Measurements from ENCODE around the gene PAK1.
"Not testable (repeated sequence)": the region's sequence is repeated elsewhere in the genome, so short reads cannot be mapped to it uniquely, and the experiment has no call there.

The PAK1 gene

GRCh38 chr11:77316733-77317342 lies 157.1 kb downstream of the PAK1 start:
- peaks cover 7% of the 10 kb centered on the region for H3K36me3 ChIP-seq (ENCODE audit: insufficient read depth, low read length)
- no peak overlapping the region for H2AFZ ChIP-seq (ENCODE audit: low read depth, low read length)
- no peak overlapping the region for H3K4me3 ChIP-seq (ENCODE audit: low read length)
- no peaks in the 10 kb centered on the region for H3K4me1 ChIP-seq (ENCODE audit: insufficient read depth, low read length)
- no peaks in the 10 kb centered on the region for H3K9me3 ChIP-seq (ENCODE audit: low read length)
- H3K27me3 ChIP-seq (ENCODE audit: insufficient read depth, low read length): no peaks in the 10 kb centered on the region

DNA sequence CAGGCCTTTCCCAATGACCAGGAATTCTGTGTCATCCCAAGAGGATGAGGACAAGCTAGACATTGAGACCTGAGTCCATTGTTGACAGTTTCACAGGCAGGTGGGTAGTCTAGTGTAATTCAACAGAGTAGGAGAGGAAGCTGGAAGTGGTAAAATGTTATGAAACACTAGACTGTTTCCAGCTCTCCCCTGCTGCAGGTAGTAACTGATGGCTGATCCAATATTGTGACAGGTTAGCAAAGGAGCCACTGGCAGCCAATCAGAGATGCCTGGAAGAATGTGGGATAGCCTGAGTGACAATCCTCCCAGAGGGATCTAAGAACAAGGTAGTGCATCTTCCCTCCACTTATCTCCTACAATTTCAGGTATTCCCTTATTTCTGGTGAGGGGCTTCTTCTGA lies 161.8 kb downstream of the PAK1 start:
- Histone ChIP-seq H3K27me3 (ENCODE audit: insufficient read depth, low read length) (no peaks in the 10 kb centered on the region), H3K4me3 (ENCODE audit: low read length) (no peak overlapping the region), H3K9me3 (ENCODE audit: low read length) (no peaks in the 10 kb centered on the region), H3K4me1 (ENCODE audit: insufficient read depth, low read length) (no peaks in the 10 kb centered on the region), H2AFZ (ENCODE audit: low read depth, low read length) (no peak overlapping the region), H3K36me3 (ENCODE audit: insufficient read depth, low read length) (no peaks in the 10 kb centered on the region)

DNA sequence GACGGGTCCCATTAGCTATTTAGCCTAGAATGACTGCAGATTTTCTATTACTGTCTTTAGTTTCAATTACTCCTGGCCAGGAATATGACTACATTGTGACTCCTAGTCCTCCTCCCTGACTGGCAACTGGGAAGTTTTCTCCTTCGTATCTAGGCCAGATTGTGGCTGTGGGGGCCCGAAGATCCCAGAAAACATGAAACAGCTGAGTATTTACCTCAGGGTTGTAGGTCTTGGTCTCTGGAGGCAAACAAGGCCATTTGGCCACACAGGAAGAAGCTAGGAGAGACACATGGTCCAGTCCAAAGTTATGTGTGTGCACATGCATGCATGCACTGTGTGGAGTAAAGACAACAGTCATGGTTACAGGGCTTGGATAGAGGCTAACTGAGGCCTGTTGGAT lies 162.2 kb downstream of the PAK1 start:
- Histone ChIP-seq H3K4me3 (ENCODE audit: low read length) (no peak overlapping the region), H3K9me3 (ENCODE audit: low read length) (no peaks in the 10 kb centered on the region), H3K27me3 (ENCODE audit: insufficient read depth, low read length) (no peaks in the 10 kb centered on the region), H2AFZ (ENCODE audit: low read depth, low read length) (no peak overlapping the region), H3K4me1 (ENCODE audit: insufficient read depth, low read length) (no peaks in the 10 kb centered on the region), H3K36me3 (ENCODE audit: insufficient read depth, low read length) (no peaks in the 10 kb centered on the region)

- Histone ChIP-seq H3K4me3 (ENCODE audit: low read length) (no peak overlapping the region), H3K9me3 (ENCODE audit: low read length) (no peaks in the 10 kb centered on the region), H3K4me1 (ENCODE audit: insufficient read depth, low read length) (no peaks in the 10 kb centered on the region), H3K36me3 (ENCODE audit: insufficient read depth, low read length) (no peaks in the 10 kb centered on the region), H3K27me3 (ENCODE audit: insufficient read depth, low read length) (no peaks in the 10 kb centered on the region), H2AFZ (ENCODE audit: low read depth, low read length) (no peak overlapping the region)
Observed at GRCh38 chr11:77310721-77311120, 163.2 kb downstream of the PAK1 start.

GRCh38 chr11:77309401-77310085 lies 164.4 kb downstream of the PAK1 start:
- Histone ChIP-seq H3K27me3 (ENCODE audit: insufficient read depth, low read length) (no peaks in the 10 kb centered on the region), H3K9me3 (ENCODE audit: low read length) (no peaks in the 10 kb centered on the region), H2AFZ (ENCODE audit: low read depth, low read length) (no peak overlapping the region), H3K4me3 (ENCODE audit: low read length) (no peak overlapping the region), H3K4me1 (ENCODE audit: insufficient read depth, low read length) (no peaks in the 10 kb centered on the region), H3K36me3 (ENCODE audit: insufficient read depth, low read length) (no peaks in the 10 kb centered on the region)

DNA sequence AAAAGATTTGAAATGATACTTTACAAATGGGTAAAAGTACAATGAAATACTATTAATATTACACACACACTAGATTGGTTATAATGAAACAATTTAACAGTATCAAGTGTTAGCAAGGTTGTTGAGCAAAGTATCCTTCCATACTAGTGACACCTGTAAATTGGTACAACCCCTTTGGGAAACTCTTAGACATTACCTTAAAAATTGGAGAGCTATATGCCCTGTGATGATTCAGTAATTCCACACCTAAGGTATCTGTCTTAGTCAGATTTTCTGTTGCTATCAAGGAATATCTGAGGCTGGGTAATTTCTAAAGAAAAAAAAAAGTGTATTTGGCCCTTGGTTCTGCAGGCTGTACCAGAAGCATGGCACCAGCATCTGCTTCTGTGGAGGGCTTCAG lies 165.1 kb downstream of the PAK1 start:
- H3K4me1 ChIP-seq (ENCODE audit: insufficient read depth, low read length): no peaks in the 10 kb centered on the region
- H3K4me3 ChIP-seq (ENCODE audit: low read length): no peak overlapping the region
- no peaks in the 10 kb centered on the region for H3K9me3 ChIP-seq (ENCODE audit: low read length)
- no peak overlapping the region for H2AFZ ChIP-seq (ENCODE audit: low read depth, low read length)
- no peaks in the 10 kb centered on the region for H3K27me3 ChIP-seq (ENCODE audit: insufficient read depth, low read length)
- H3K36me3 ChIP-seq (ENCODE audit: insufficient read depth, low read length): no peaks in the 10 kb centered on the region

DNA sequence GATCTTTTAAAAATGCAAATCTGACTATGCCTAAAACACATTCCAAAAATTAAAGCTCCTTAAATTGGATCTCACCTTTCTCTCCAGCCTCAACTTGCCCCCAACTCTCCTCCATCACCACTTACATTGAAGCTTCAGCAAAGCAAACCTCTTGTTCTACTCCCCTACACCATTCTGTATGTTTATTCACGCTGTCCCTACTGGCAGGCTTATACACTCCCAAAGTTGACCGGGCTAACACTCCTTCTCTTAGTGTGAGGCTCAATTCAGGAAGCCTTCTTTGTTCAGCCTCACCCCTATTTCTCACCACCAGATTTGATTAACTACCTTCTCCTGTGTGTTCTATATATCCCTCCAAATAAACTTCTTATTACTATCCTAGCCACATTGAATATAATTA lies 170.6 kb downstream of the PAK1 start:
- H3K4me1 ChIP-seq (ENCODE audit: insufficient read depth, low read length): peaks cover 6% of the 10 kb centered on the region
- no peaks in the 10 kb centered on the region for H3K36me3 ChIP-seq (ENCODE audit: insufficient read depth, low read length)
- no peak overlapping the region for H3K4me3 ChIP-seq (ENCODE audit: low read length)
- no peaks in the 10 kb centered on the region for H3K9me3 ChIP-seq (ENCODE audit: low read length)
- no peak overlapping the region for H2AFZ ChIP-seq (ENCODE audit: low read depth, low read length)
- no peaks in the 10 kb centered on the region for H3K27me3 ChIP-seq (ENCODE audit: insufficient read depth, low read length)

GRCh38 chr11:77302752-77303151 lies 171.1 kb downstream of the PAK1 start:
- Histone ChIP-seq H3K4me3 (ENCODE audit: low read length) (no peak overlapping the region), H3K9me3 (ENCODE audit: low read length) (no peaks in the 10 kb centered on the region), H3K4me1 (ENCODE audit: insufficient read depth, low read length) (peaks cover 6% of the 10 kb centered on the region), H3K27me3 (ENCODE audit: insufficient read depth, low read length) (no peaks in the 10 kb centered on the region), H3K36me3 (ENCODE audit: insufficient read depth, low read length) (no peaks in the 10 kb centered on the region), H2AFZ (ENCODE audit: low read depth, low read length) (no peak overlapping the region)

GRCh38 chr11:77301510-77301909 lies 172.4 kb downstream of the PAK1 start, which contains the start of gene GDPD4:
Gene GDPD4 (minus strand): TSS chr11:77301686. CDS start chr11:77285137, 16,549 bp downstream.
- no peak within 1 kb of the TSS for H3K4me3 ChIP-seq (ENCODE audit: low read length)
- peaks cover 6% of the 10 kb centered on the region for H3K4me1 ChIP-seq (ENCODE audit: insufficient read depth, low read length)
- no peaks in the 10 kb centered on the region for H3K27me3 ChIP-seq (ENCODE audit: insufficient read depth, low read length)
- no peaks in the 10 kb centered on the region for H3K9me3 ChIP-seq (ENCODE audit: low read length)
- H2AFZ ChIP-seq (ENCODE audit: low read depth, low read length): no peak within 1 kb of the TSS
- H3K36me3 ChIP-seq (ENCODE audit: insufficient read depth, low read length): no peaks in the 10 kb centered on the region

DNA sequence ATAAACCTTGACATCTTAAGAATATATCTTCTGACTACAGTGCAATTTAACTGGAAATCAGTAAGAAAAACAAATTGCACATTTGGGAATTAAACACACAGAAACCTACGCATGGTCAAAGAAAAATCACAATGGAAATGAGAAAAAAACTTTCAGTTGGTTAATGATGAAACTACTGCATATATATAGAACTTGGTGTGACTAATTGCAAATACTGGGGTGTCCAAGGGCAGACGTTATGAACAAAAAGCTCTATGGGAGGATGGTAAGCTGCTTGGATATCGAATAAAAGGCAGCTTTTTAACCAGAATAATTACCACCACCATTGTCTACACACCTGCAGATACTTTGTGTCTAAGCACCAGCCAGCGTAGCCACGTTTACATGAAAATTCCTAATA lies 173.2 kb downstream of the PAK1 start:
- Histone ChIP-seq H3K4me1 (ENCODE audit: insufficient read depth, low read length) (peaks cover 6% of the 10 kb centered on the region), H3K36me3 (ENCODE audit: insufficient read depth, low read length) (no peaks in the 10 kb centered on the region), H2AFZ (ENCODE audit: low read depth, low read length) (no peak overlapping the region), H3K4me3 (ENCODE audit: low read length) (no peak overlapping the region), H3K9me3 (ENCODE audit: low read length) (no peaks in the 10 kb centered on the region), H3K27me3 (ENCODE audit: insufficient read depth, low read length) (no peaks in the 10 kb centered on the region)

DNA sequence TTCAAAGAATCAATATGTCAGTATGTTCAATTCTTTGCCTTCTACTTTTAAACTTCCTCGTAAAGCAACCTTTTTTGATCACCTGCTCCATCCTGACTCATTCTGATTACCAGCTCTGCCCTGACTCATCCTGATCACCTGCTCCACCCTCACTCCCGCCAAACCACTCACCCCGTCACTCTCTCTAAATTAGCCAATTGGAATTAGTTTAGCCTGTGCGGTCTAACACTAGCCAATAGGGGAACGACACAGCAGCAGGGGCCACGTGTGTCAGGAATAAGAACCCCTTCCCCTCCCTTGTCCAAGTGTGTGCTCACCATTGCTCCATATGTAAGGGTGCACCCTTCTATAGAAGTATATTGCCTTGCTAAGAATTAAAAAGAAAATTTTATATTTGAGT lies 173.9 kb downstream of the PAK1 start:
- not testable (repeated sequence) for H3K36me3 ChIP-seq (ENCODE audit: insufficient read depth, low read length); H3K4me1 ChIP-seq (ENCODE audit: insufficient read depth, low read length); H3K27me3 ChIP-seq (ENCODE audit: insufficient read depth, low read length); H3K9me3 ChIP-seq (ENCODE audit: low read length); H2AFZ ChIP-seq (ENCODE audit: low read depth, low read length); H3K4me3 ChIP-seq (ENCODE audit: low read length)

- H3K9me3 ChIP-seq (ENCODE audit: low read length): no peaks in the 10 kb centered on the region
- H2AFZ ChIP-seq (ENCODE audit: low read depth, low read length): no peak overlapping the region
- H3K4me3 ChIP-seq (ENCODE audit: low read length): no peak overlapping the region
- no peaks in the 10 kb centered on the region for H3K27me3 ChIP-seq (ENCODE audit: insufficient read depth, low read length)
- peaks cover 6% of the 10 kb centered on the region for H3K4me1 ChIP-seq (ENCODE audit: insufficient read depth, low read length)
- no peaks in the 10 kb centered on the region for H3K36me3 ChIP-seq (ENCODE audit: insufficient read depth, low read length)
Observed at GRCh38 chr11:77299528-77299993, 174.3 kb downstream of the PAK1 start.

DNA sequence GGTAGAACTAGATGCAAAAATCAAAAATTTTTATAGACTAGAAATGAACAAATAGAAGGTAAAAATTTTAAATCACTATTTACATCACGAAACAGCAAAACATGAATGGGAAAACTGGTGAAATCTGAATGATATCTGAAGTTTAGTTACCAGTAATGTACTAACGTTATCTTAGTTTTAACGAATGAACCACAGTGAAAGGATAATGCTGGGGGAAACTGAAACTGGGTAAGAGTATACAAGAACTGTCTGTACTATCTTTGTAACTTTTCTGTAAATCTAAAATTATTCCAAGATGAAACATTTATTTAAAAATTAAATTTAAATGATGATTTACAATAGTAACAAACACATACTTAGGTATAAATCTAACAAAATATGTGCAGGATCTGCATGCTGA lies 179.9 kb downstream of the PAK1 start:
- no peaks in the 10 kb centered on the region for H3K9me3 ChIP-seq (ENCODE audit: low read length)

GRCh38 chr11:77289737-77290136 lies 184.2 kb downstream of the PAK1 start:
- H3K36me3 ChIP-seq (ENCODE audit: insufficient read depth, low read length): no peaks in the 10 kb centered on the region
- no peaks in the 10 kb centered on the region for H3K9me3 ChIP-seq (ENCODE audit: low read length)
- no peaks in the 10 kb centered on the region for H3K4me1 ChIP-seq (ENCODE audit: insufficient read depth, low read length)
- no peak overlapping the region for H3K4me3 ChIP-seq (ENCODE audit: low read length)
- H2AFZ ChIP-seq (ENCODE audit: low read depth, low read length): no peak overlapping the region
- peaks cover 2% of the 10 kb centered on the region for H3K27me3 ChIP-seq (ENCODE audit: insufficient read depth, low read length)

More for the DNA sequence above, 179.9 kb downstream of the PAK1 start:
- Histone ChIP-seq H3K27me3 (ENCODE audit: insufficient read depth, low read length) (no peaks in the 10 kb centered on the region), H3K4me3 (ENCODE audit: low read length) (no peak overlapping the region), H2AFZ (ENCODE audit: low read depth, low read length) (no peak overlapping the region), H3K36me3 (ENCODE audit: insufficient read depth, low read length) (no peaks in the 10 kb centered on the region), H3K4me1 (ENCODE audit: insufficient read depth, low read length) (no peaks in the 10 kb centered on the region)
